Liver (tissue), 9 donors: ENCODE results near the gene GPR55. TPM values are rescaled to one million over a fixed set of nuclear protein-coding genes. Genes with fewer than 3 reads are reported as not detected.

ENCODE experiments used
- DNase-seq: peaks from one replicate; pipeline ENCODE4 v3.0.0-alpha.2; 2017; ENCODE audit warnings: low spot score
- H3K27ac ChIP-seq, 2 donors: one replicate each; pipeline ENCODE4 v1.7.0; 2013; ENCODE audit warnings: inconsistent platforms in 2 of 2, low read length in 2 of 2, control low read depth in 1 of 2, low read depth in 1 of 2, mild to moderate bottlenecking in 1 of 2
- H3K27me3 ChIP-seq, 4 donors: one replicate each; pipeline versions ENCODE4 v1.6.1 to v1.7.0; 2013; ENCODE audit warnings: low read length in 3 of 4, inconsistent platforms in 1 of 4, mild to moderate bottlenecking in 1 of 4, moderate library complexity in 1 of 4; ENCODE audit not compliant: control insufficient read depth in 4 of 4, insufficient read depth in 4 of 4
- H3K36me3 ChIP-seq, 4 donors: one replicate each; pipeline versions ENCODE4 v1.6.1 to v1.7.0; 2013; ENCODE audit warnings: low read length in 3 of 4, mild to moderate bottlenecking in 3 of 4, low read depth in 1 of 4, moderate library complexity in 1 of 4; ENCODE audit not compliant: control insufficient read depth in 4 of 4, insufficient read depth in 3 of 4
- H3K4me1 ChIP-seq, 4 donors: one replicate each; pipeline versions ENCODE4 v1.6.1 to v1.7.0; 2013; ENCODE audit warnings: low read length in 3 of 4, mild to moderate bottlenecking in 3 of 4, moderate library complexity in 1 of 4; ENCODE audit not compliant: control insufficient read depth in 4 of 4, insufficient read depth in 4 of 4
- H3K4me3 ChIP-seq, 3 donors: one replicate each; pipeline versions ENCODE4 v1.6.1 to v1.7.0; 2013; ENCODE audit warnings: low read length in 3 of 3, control low read depth in 1 of 3, low read depth in 1 of 3, mild to moderate bottlenecking in 1 of 3
- H3K9ac ChIP-seq, 2 donors: one replicate each; pipeline ENCODE4 v1.7.0; 2013; ENCODE audit warnings: low read length in 2 of 2, mild to moderate bottlenecking in 2 of 2, moderate library complexity in 2 of 2, control low read depth in 1 of 2, low read depth in 1 of 2
- H3K9me3 ChIP-seq, 4 donors: one replicate each; pipeline versions ENCODE4 v1.6.1 to v1.7.0; 2013; ENCODE audit warnings: low read length in 3 of 4; ENCODE audit not compliant: control insufficient read depth in 4 of 4
- EGR1 ChIP-seq, 2 donors: IDR thresholded peaks; 2 replicates each; pipeline ENCODE4 v1.6.1; 2016 to 2018; ENCODE audit warnings: antibody characterized with exemption in 2 of 2, low read depth in 2 of 2
- FOXA1 ChIP-seq: IDR thresholded peaks from 2 replicates; pipeline ENCODE4 v1.6.1; 2016; ENCODE audit warnings: antibody characterized with exemption
- FOXA2 ChIP-seq: IDR thresholded peaks from 2 replicates; pipeline ENCODE4 v1.6.1; 2016; ENCODE audit warnings: antibody characterized with exemption
- GABPA ChIP-seq, 2 donors: IDR thresholded peaks in 1 of 2; conservative IDR thresholded peaks in 1 of 2; 2 replicates each; pipeline ENCODE4 v1.6.1; 2016; ENCODE audit warnings: antibody characterized with exemption in 2 of 2, mild to moderate bottlenecking in 1 of 2, moderate library complexity in 1 of 2
- HNF4A ChIP-seq, 2 donors: conservative IDR thresholded peaks; 2 replicates each; pipeline ENCODE4 v1.6.1; 2016; ENCODE audit warnings: antibody characterized with exemption in 2 of 2, mild to moderate bottlenecking in 2 of 2
- HNF4G ChIP-seq: IDR thresholded peaks from 2 replicates; pipeline ENCODE4 v1.6.1; 2016; ENCODE audit warnings: antibody characterized with exemption
- JUND ChIP-seq, 2 donors: IDR thresholded peaks; 2 replicates each; pipeline ENCODE4 v1.6.1; 2016; ENCODE audit warnings: antibody characterized with exemption in 2 of 2
- MAX ChIP-seq: IDR thresholded peaks from 2 replicates; pipeline ENCODE4 v1.6.1; 2016; ENCODE audit warnings: antibody characterized with exemption
- NR2F2 ChIP-seq: IDR thresholded peaks from 2 replicates; pipeline ENCODE4 v1.6.1; 2016; ENCODE audit warnings: antibody characterized with exemption
- RAD21 ChIP-seq, 2 donors: IDR thresholded peaks; 2 replicates each; pipeline ENCODE4 v1.6.1; 2016; ENCODE audit warnings: antibody characterized with exemption in 2 of 2, mild to moderate bottlenecking in 2 of 2
- RXRA ChIP-seq, 2 donors: IDR thresholded peaks; 2 replicates each; pipeline ENCODE4 v1.6.1; 2017 to 2018; ENCODE audit warnings: antibody characterized with exemption in 2 of 2, mild to moderate bottlenecking in 1 of 2
- SP1 ChIP-seq: IDR thresholded peaks from 2 replicates; pipeline ENCODE4 v1.6.1; 2018; ENCODE audit warnings: antibody characterized with exemption, mild to moderate bottlenecking
- TAF1 ChIP-seq: conservative IDR thresholded peaks from 2 replicates; pipeline ENCODE4 v1.6.1; 2016; ENCODE audit warnings: antibody characterized with exemption, mild to moderate bottlenecking
- YY1 ChIP-seq: IDR thresholded peaks from 2 replicates; pipeline ENCODE4 v1.6.1; 2016; ENCODE audit warnings: antibody characterized with exemption, mild to moderate bottlenecking
- WGBS: extraction: QIAGEN DNeasy Blood & Tissue Kit; methylation state at CpG from one replicate; pipeline ENCODE4 v1.1.7; 2013; 5-methylcytosine and 5-hydroxymethylcytosine counted together
- polyA plus RNA-seq, 2 donors: library from polyadenylated mRNA; stranded (reverse) in 1 of 2; unstranded in 1 of 2; fragments of 200-250 nt in 1 of 2; fragments of >200 nt in 1 of 2; fragmentation: Nextera tagmentation in 1 of 2; extraction: Ambion mirVana in 1 of 2; gene quantifications; one replicate each; pipeline versions ENCODE4 v1.2.1 to v1.2.3, GENCODE V29; 2013 to 2015
- total RNA-seq, 2 donors: library from RNA; depleted of rRNA; stranded (reverse); fragments of >200 nt; gene quantifications; one replicate each; pipeline ENCODE4 v1.2.3, GENCODE V29; 2014
- TF ChIP-seq, protein P1 (sequence below): fragments of 150-350 bp; IDR thresholded peaks from 2 replicates; pipeline ENCODE4 v1.5.1; 2017; ENCODE audit warnings: improper control_type of control experiment, low read depth, low read length; ENCODE audit not compliant: missing input control
- TF ChIP-seq, protein P2 (sequence below): IDR thresholded peaks from 2 replicates; pipeline ENCODE4 v1.6.1; 2016; ENCODE audit warnings: antibody characterized with exemption
- donor health status: healthy.
- donor health status: healthy.
- donor health status: healthy.
- donor health status: healthy.
- donor health status: healthy.

The GPR55 gene
- total and polyA plus RNA-seq, 4 donors: 0.05 to 0.17 (median 0.10) TPM; not detected in 1

DNA sequence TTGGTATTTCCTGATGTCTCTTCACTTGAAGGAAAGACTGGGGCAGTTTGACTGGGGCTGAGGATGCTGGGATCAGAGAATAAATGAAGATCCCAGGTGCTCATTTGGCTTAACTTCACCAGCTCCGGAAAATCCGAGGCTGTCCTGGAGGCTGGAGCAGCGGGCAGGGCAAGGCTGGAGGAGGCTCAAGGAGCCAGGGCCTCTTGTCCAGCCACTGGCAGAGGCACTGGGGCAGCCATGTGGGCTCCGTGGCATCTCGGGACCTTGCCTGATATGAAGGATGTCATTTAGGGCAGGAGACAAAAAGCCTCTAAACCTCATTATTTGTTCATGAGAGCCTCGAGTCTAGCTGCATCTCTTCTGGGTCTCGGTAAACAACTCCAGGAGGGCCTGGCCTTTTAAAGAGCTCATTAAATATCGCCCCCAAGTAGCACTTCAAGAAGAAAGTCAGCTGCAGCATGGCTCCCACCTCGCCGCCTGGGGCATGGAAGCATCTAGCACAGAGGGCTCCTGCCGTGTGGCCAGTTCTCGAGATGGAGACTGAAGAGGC, 13.5 kb upstream of the GPR55 start:
- no peak for DNase-seq
- Histone ChIP-seq H3K36me3 (no peaks in the 10 kb centered on the region), H3K4me1 (no peaks in the 10 kb centered on the region), H3K27me3 (no peaks in the 10 kb centered on the region), H3K9ac (no peak overlapping the region), H3K27ac (no peak overlapping the region), H3K4me3 (no peak overlapping the region), H3K9me3 (peaks cover 0 to 7% (median 3%) of the 10 kb centered on the region in 4 donors)
- 89% methylated on average over 12 of the region's 12 CpGs for WGBS
- TF ChIP-seq EGR1 (IDR thresholded peaks at IDR 0.05; ENCODE audit: low read depth in 2 of 2) (no peak), MAX (no peak), RAD21 (IDR thresholded peaks at IDR 0.05) (no peak), YY1 (no peak), FOXA2 (no peak), SP1 (no peak), JUND (IDR thresholded peaks at IDR 0.05) (no peak), HNF4A (conservative IDR thresholded peaks at IDR 0.05) (no peak), NR2F2 (no peak)
- TF ChIP-seq, protein P1, sequence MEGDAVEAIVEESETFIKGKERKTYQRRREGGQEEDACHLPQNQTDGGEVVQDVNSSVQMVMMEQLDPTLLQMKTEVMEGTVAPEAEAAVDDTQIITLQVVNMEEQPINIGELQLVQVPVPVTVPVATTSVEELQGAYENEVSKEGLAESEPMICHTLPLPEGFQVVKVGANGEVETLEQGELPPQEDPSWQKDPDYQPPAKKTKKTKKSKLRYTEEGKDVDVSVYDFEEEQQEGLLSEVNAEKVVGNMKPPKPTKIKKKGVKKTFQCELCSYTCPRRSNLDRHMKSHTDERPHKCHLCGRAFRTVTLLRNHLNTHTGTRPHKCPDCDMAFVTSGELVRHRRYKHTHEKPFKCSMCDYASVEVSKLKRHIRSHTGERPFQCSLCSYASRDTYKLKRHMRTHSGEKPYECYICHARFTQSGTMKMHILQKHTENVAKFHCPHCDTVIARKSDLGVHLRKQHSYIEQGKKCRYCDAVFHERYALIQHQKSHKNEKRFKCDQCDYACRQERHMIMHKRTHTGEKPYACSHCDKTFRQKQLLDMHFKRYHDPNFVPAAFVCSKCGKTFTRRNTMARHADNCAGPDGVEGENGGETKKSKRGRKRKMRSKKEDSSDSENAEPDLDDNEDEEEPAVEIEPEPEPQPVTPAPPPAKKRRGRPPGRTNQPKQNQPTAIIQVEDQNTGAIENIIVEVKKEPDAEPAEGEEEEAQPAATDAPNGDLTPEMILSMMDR: no peak

GRCh38 chr2:230938098-230938497, 13.1 kb upstream of the GPR55 start:
- H3K36me3 ChIP-seq: no peaks in the 10 kb centered on the region
- no peak for DNase-seq
- no peak for TF ChIP-seq EGR1 (IDR thresholded peaks at IDR 0.05; ENCODE audit: low read depth in 2 of 2)
- TF ChIP-seq RXRA (IDR thresholded peaks at IDR 0.05): no peak
- TF ChIP-seq TAF1: no peak
- TF ChIP-seq RAD21 (IDR thresholded peaks at IDR 0.05): no peak
- no peak for TF ChIP-seq FOXA2
- no peak for TF ChIP-seq FOXA1
- TF ChIP-seq NR2F2: no peak
- TF ChIP-seq GABPA (IDR thresholded peaks at IDR 0.05 in 1 of 2, conservative IDR thresholded peaks at IDR 0.05 in 1 of 2): no peak
- TF ChIP-seq, protein P1: no peak
- WGBS: 96% methylated on average over 3 of the region's 3 CpGs
- no peak overlapping the region for H3K4me3 ChIP-seq
- peaks cover 0 to 7% (median 3%) of the 10 kb centered on the region in 4 donors for H3K9me3 ChIP-seq
- no peak overlapping the region for H3K9ac ChIP-seq
- no peaks in the 10 kb centered on the region for H3K4me1 ChIP-seq
- no peak overlapping the region for H3K27ac ChIP-seq
- no peaks in the 10 kb centered on the region for H3K27me3 ChIP-seq

DNA sequence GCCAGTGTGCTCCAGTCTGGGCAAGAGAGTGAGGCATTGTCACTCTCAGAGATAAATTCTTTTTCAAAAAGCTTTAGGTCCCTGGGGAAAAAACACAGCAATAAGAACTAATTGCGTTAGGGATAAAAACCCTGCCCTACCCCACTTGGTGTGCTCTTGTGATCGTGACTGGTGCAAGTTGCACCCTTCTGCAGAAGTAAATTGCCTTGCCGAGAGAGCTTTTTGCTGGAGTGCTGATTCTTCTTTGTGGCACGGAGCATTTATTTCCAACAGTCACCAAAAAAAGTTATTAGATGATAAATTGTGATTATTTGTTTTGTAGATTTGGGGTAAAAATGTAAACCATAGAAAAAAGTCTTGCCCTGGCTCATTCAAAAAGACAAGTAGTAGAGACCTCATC, 12.3 kb upstream of the GPR55 start:
- no peak for TF ChIP-seq EGR1 (IDR thresholded peaks at IDR 0.05; ENCODE audit: low read depth in 2 of 2)
- TF ChIP-seq SP1: no peak
- no peak for TF ChIP-seq FOXA2
- TF ChIP-seq FOXA1: no peak
- no peak for TF ChIP-seq YY1
- TF ChIP-seq HNF4A (conservative IDR thresholded peaks at IDR 0.05): no peak
- TF ChIP-seq RXRA (IDR thresholded peaks at IDR 0.05): no peak
- TF ChIP-seq, protein P1: no peak
- no peak for TF ChIP-seq HNF4G
- TF ChIP-seq, protein P2, sequence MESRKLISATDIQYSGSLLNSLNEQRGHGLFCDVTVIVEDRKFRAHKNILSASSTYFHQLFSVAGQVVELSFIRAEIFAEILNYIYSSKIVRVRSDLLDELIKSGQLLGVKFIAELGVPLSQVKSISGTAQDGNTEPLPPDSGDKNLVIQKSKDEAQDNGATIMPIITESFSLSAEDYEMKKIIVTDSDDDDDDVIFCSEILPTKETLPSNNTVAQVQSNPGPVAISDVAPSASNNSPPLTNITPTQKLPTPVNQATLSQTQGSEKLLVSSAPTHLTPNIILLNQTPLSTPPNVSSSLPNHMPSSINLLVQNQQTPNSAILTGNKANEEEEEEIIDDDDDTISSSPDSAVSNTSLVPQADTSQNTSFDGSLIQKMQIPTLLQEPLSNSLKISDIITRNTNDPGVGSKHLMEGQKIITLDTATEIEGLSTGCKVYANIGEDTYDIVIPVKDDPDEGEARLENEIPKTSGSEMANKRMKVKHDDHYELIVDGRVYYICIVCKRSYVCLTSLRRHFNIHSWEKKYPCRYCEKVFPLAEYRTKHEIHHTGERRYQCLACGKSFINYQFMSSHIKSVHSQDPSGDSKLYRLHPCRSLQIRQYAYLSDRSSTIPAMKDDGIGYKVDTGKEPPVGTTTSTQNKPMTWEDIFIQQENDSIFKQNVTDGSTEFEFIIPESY: no peak

More for the DNA sequence above, 12.3 kb upstream of the GPR55 start:
- no peaks in the 10 kb centered on the region for H3K27me3 ChIP-seq
- peaks cover 0 to 7% (median 3%) of the 10 kb centered on the region in 4 donors for H3K9me3 ChIP-seq
- no peak overlapping the region for H3K27ac ChIP-seq
- DNase-seq: no peak
- H3K4me3 ChIP-seq: no peak overlapping the region
- H3K9ac ChIP-seq: no peak overlapping the region
- no peaks in the 10 kb centered on the region for H3K36me3 ChIP-seq
- H3K4me1 ChIP-seq: no peaks in the 10 kb centered on the region
- 88% methylated on average over 4 of the region's 4 CpGs for WGBS
